ENCODE results near the gene SPTBN1. TPM values are rescaled to one million over a fixed set of nuclear protein-coding genes. Genes with fewer than 3 reads are reported as not detected.

The SPTBN1 gene
- total RNA-seq, 4 donors from 2014 or later, result 65.0 to 217 (median 85.3) TPM

- peak overlapping the region in 1 of 4 donors; percentile 24 for H3K27ac ChIP-seq
- WGBS, 2 donors, result 67 to 77% methylated on average over 6 of the region's 6 CpGs
- intact Hi-C loops (cut with DNase I), result no loop called here
- H3K9me3 ChIP-seq, result no peaks in the 10 kb centered on the region
- H3K4me1 ChIP-seq, result peaks cover 0 to 48% (median 12%) of the 10 kb centered on the region in 3 donors
- no peaks in the 10 kb centered on the region for H3K36me3 ChIP-seq
- H3K27me3 ChIP-seq, result no peaks in the 10 kb centered on the region
- no peak for TF ChIP-seq CTCF (IDR thresholded peaks at IDR 0.05)
- no peak for TF ChIP-seq POLR2A (IDR thresholded peaks at IDR 0.05)
- H3K4me3 ChIP-seq, result no peak overlapping the region
- no peak for DNase-seq
Observed at GRCh38 chr2:54470266-54470938, 14.3 kb downstream of the SPTBN1 start.

- no peaks in the 10 kb centered on the region for H3K27me3 ChIP-seq
- no peak for DNase-seq
- H3K9me3 ChIP-seq, result no peaks in the 10 kb centered on the region
- no peaks in the 10 kb centered on the region for H3K36me3 ChIP-seq
- no peak for TF ChIP-seq CTCF (IDR thresholded peaks at IDR 0.05)
- no peak for TF ChIP-seq POLR2A (IDR thresholded peaks at IDR 0.05)
- intact Hi-C loops (cut with DNase I), result no loop called here
- no peak overlapping the region for H3K27ac ChIP-seq
- 10 to 44% methylated on average over 1 of the region's 1 CpG for WGBS, 2 donors
- no peak overlapping the region for H3K4me3 ChIP-seq
- H3K4me1 ChIP-seq, result peaks cover 0 to 44% (median 12%) of the 10 kb centered on the region in 3 donors
Observed at GRCh38 chr2:54471221-54471711, 15.1 kb downstream of the SPTBN1 start.

- no peak for DNase-seq
- TF ChIP-seq POLR2A (IDR thresholded peaks at IDR 0.05) (no peak), CTCF (IDR thresholded peaks at IDR 0.05) (no peak)
- Histone ChIP-seq H3K4me1 (peaks cover 0 to 44% (median 16%) of the 10 kb centered on the region in 3 donors), H3K27ac (no peak overlapping the region), H3K9me3 (no peaks in the 10 kb centered on the region), H3K36me3 (no peaks in the 10 kb centered on the region), H3K27me3 (no peaks in the 10 kb centered on the region), H3K4me3 (no peak overlapping the region)
- 90 to 92% methylated on average over 1 of the region's 1 CpG for WGBS, 2 donors
- intact Hi-C loops (cut with DNase I), result no loop called here
Observed at GRCh38 chr2:54473851-54474250, 17.7 kb downstream of the SPTBN1 start.

GRCh38 chr2:54475285-54475684, 19.2 kb downstream of the SPTBN1 start:
- Histone ChIP-seq H3K27ac (no peak overlapping the region), H3K4me3 (no peak overlapping the region), H3K9me3 (peaks cover 0 to 8% (median 0%) of the 10 kb centered on the region in 3 donors), H3K36me3 (no peaks in the 10 kb centered on the region), H3K27me3 (no peaks in the 10 kb centered on the region), H3K4me1 (peaks cover 0 to 31% (median 12%) of the 10 kb centered on the region in 3 donors)
- no peak for DNase-seq
- TF ChIP-seq POLR2A (IDR thresholded peaks at IDR 0.05), result no peak
- no peak for TF ChIP-seq CTCF (IDR thresholded peaks at IDR 0.05)
- 84 to 91% methylated on average over 3 of the region's 3 CpGs for WGBS, 2 donors
- intact Hi-C loops (cut with DNase I), result no loop called here

GRCh38 chr2:54475919-54476318, 19.8 kb downstream of the SPTBN1 start:
- Histone ChIP-seq H3K27ac (no peak overlapping the region), H3K27me3 (no peaks in the 10 kb centered on the region), H3K4me3 (no peak overlapping the region), H3K4me1 (peaks cover 0 to 28% (median 8%) of the 10 kb centered on the region in 3 donors), H3K9me3 (peaks cover 0 to 8% (median 0%) of the 10 kb centered on the region in 3 donors), H3K36me3 (no peaks in the 10 kb centered on the region)
- intact Hi-C loops (cut with DNase I), result no loop called here
- TF ChIP-seq POLR2A (IDR thresholded peaks at IDR 0.05), result no peak
- TF ChIP-seq CTCF (IDR thresholded peaks at IDR 0.05), result no peak
- WGBS, 2 donors, result 77 to 96% methylated on average over 3 to 5 of the region's 5 CpGs
- no peak for DNase-seq
